ENCODE results near the gene GLYATL1. TPM values are rescaled to one million over a fixed set of nuclear protein-coding genes. Genes with fewer than 3 reads are reported as not detected.

GLYATL1 gene
- total and polyA plus RNA-seq, 2 of the 8 experiments (the other 6 are each of a cell fraction or from before 2014, with no cell fraction given): 8.6 to 10.7 TPM

GRCh38 chr11:58980159-58980843 is 41.0 kb downstream of the GLYATL1 start:
- H3K4me1 ChIP-seq (replicated peaks in 1 of 4; ENCODE audit: control insufficient read depth in 3 of 4, insufficient read depth in 4 of 4, low read length in 3 of 4): no peaks in the 10 kb centered on the region
- H3K4me3 ChIP-seq (ENCODE audit: extremely low read depth in 1 of 4, insufficient read depth in 2 of 4, low read depth in 3 of 4, low read length in 4 of 4): no peak overlapping the region
- no peak overlapping the region for H3K14ac ChIP-seq (ENCODE audit: insufficient read length)
- H3K4ac ChIP-seq (replicated peaks; ENCODE audit: insufficient read length, low read depth, low read length): no peak overlapping the region
- CTCF ChIA-PET (ENCODE audit: partially characterized antibody): no interaction called here
- DNase-seq (ENCODE audit: low read depth in 1 of 2, low spot score in 2 of 2): no peak
- no peak overlapping the region for H2BK5ac ChIP-seq (ENCODE audit: low read depth, low read length)
- H3K79me1 ChIP-seq (ENCODE audit: low read depth, low read length): no peaks in the 10 kb centered on the region
- H2AK5ac ChIP-seq (ENCODE audit: low read depth, low read length): no peak overlapping the region
- POLR2A ChIA-PET (ENCODE audit: partially characterized antibody): interaction anchor here (0.6 kb wide), 1 partner anchor 630 kb away, joined by 3 read pairs; no protein-coding TSS in a partner anchor
- H2BK15ac ChIP-seq (ENCODE audit: low read length): no peak overlapping the region
- WGBS, 2 experiments (ENCODE audit: extremely low coverage in 1 of 2, insufficient coverage in 1 of 2, insufficient read length in 1 of 2, insufficient replicate concordance in 2 of 2, low coverage in 1 of 2, low lambda C conversion rate in 2 of 2, missing lambda C conversion rate in 1 of 2): 79% methylated on average over 8 of the region's 8 CpGs; no CpG with 5 or more reads in 1 of the 2 experiments
- H2AFZ ChIP-seq (ENCODE audit: low read length): no peak overlapping the region
- H3K36me3 ChIP-seq (ENCODE audit: control insufficient read depth in 2 of 4, insufficient read depth in 4 of 4, low read length in 3 of 4): no peaks in the 10 kb centered on the region
- no peak overlapping the region for H4K91ac ChIP-seq (replicated peaks; ENCODE audit: insufficient read length, low read length)
- no peaks in the 10 kb centered on the region for H3K9me3 ChIP-seq (ENCODE audit: insufficient read depth in 2 of 2, low read depth in 1 of 2, low read length in 1 of 2)
- no peak for FAIRE-seq
- no peak overlapping the region for H3K4me2 ChIP-seq (ENCODE audit: insufficient read depth in 1 of 2, low read depth in 2 of 2, low read length in 2 of 2)
- no peak overlapping the region for H3K56ac ChIP-seq (replicated peaks; ENCODE audit: insufficient read length, low read depth, low read length)
- H4K8ac ChIP-seq (ENCODE audit: extremely low read depth, insufficient read depth, low read length): no peak overlapping the region
- H3K18ac ChIP-seq (ENCODE audit: extremely low read depth, low read length): no peak overlapping the region
- no peaks in the 10 kb centered on the region for H3K23me2 ChIP-seq (ENCODE audit: low read depth, low read length)
- H3K79me2 ChIP-seq (ENCODE audit: control insufficient read depth in 1 of 2, insufficient read depth in 2 of 2, low read length in 2 of 2): no peaks in the 10 kb centered on the region
- no peak overlapping the region for H2BK12ac ChIP-seq (ENCODE audit: low read depth, low read length)
- H4K20me1 ChIP-seq (replicated peaks in 1 of 2; ENCODE audit: control insufficient read depth in 1 of 2, insufficient read depth in 2 of 2, low read length in 2 of 2): no peaks in the 10 kb centered on the region
- H3K23ac ChIP-seq (ENCODE audit: insufficient read length): no peak overlapping the region
- H2BK20ac ChIP-seq (ENCODE audit: low read length): no peak overlapping the region
- no peak overlapping the region for H2BK120ac ChIP-seq (replicated peaks; ENCODE audit: low read depth, low read length)
- no peak for TF ChIP-seq EZH2 (IDR thresholded peaks at IDR 0.05; ENCODE audit: low read depth, low read length, severe bottlenecking)
- no peak for TF ChIP-seq CTCF (IDR thresholded peaks at IDR 0.05; ENCODE audit: control extremely low read depth in 1 of 3, insufficient read depth in 1 of 3, low read depth in 1 of 3, low read length in 3 of 3)
- no peak for TF ChIP-seq SIRT6 (IDR thresholded peaks at IDR 0.05; ENCODE audit: low read length)
- H4K5ac ChIP-seq (ENCODE audit: insufficient read length, low read depth, low read length): no peak overlapping the region
- no peak overlapping the region for H3K9ac ChIP-seq (replicated peaks in 1 of 4; ENCODE audit: extremely low read depth in 1 of 4, low read depth in 3 of 4, low read length in 3 of 4)
- no peaks in the 10 kb centered on the region for H3K27me3 ChIP-seq (replicated peaks in 1 of 4; ENCODE audit: control insufficient read depth in 3 of 4, extremely low read depth in 1 of 4, insufficient read depth in 3 of 4, low read length in 3 of 4)
- no peak overlapping the region for H3K27ac ChIP-seq (ENCODE audit: low read depth, low read length)
